Hepatocyte (in vitro differentiated cells): ENCODE measurements around the gene ROR2. TPM values are rescaled to one million over a fixed set of nuclear protein-coding genes. Genes with fewer than 3 reads are reported as not detected.

ENCODE experiments used
- DNase-seq: peaks from one replicate; pipeline ENCODE4 v3.0.0-alpha.2; 2016; ENCODE audit warnings: low spot score
- H2AFZ ChIP-seq: fragments of 200-600 bp; sonication (generic); 2 replicates; pipeline ENCODE4 v1.6.0; 2016; ENCODE audit warnings: antibody characterized with exemption, mild to moderate bottlenecking
- H3K27ac ChIP-seq: fragments of 200-600 bp; sonication (generic); 2 replicates; pipeline ENCODE4 v1.5.1; 2016; ENCODE audit warnings: mild to moderate bottlenecking
- H3K27me3 ChIP-seq: fragments of 200-600 bp; sonication (generic); 2 replicates; pipeline ENCODE4 v1.6.1; 2016
- H3K36me3 ChIP-seq: fragments of 200-600 bp; sonication (generic); replicated peaks from 2 replicates; pipeline ENCODE4 v1.5.1; 2016; ENCODE audit warnings: low read depth; ENCODE audit not compliant: insufficient read depth
- H3K4me1 ChIP-seq: fragments of 200-600 bp; sonication (generic); 2 replicates; pipeline ENCODE4 v1.5.1; 2016; ENCODE audit warnings: mild to moderate bottlenecking, moderate library complexity; ENCODE audit not compliant: insufficient read depth
- H3K4me2 ChIP-seq: fragments of 200-600 bp; sonication (generic); 2 replicates; pipeline ENCODE4 v1.6.0; 2016
- H3K4me3 ChIP-seq: fragments of 200-600 bp; sonication (generic); 2 replicates; pipeline ENCODE4 v1.5.1; 2016; ENCODE audit warnings: mild to moderate bottlenecking
- H3K79me2 ChIP-seq: fragments of 200-600 bp; sonication (generic); 2 replicates; pipeline ENCODE4 v1.6.0; 2017; ENCODE audit warnings: mild to moderate bottlenecking
- H3K9me2 ChIP-seq: fragments of 200-600 bp; sonication (generic); replicated peaks from 2 replicates; pipeline ENCODE4 v1.6.0; 2017; ENCODE audit warnings: mild to moderate bottlenecking; ENCODE audit not compliant: insufficient read depth
- H3K9me3 ChIP-seq: fragments of 200-600 bp; sonication (generic); 2 replicates; pipeline ENCODE4 v1.5.1; 2016; ENCODE audit warnings: low read depth, mild to moderate bottlenecking
- H4K20me1 ChIP-seq: fragments of 200-600 bp; sonication (generic); 2 replicates; pipeline ENCODE4 v1.6.0; 2016; ENCODE audit warnings: mild to moderate bottlenecking; ENCODE audit not compliant: insufficient read depth, poor library complexity, severe bottlenecking
- EZH2 ChIP-seq: fragments of 200-600 bp; sonication (generic); IDR thresholded peaks from 2 replicates; pipeline ENCODE4 v1.6.1; 2016; ENCODE audit warnings: antibody characterized with exemption, mild to moderate bottlenecking, borderline replicate concordance
- EZH2phosphoT487 ChIP-seq: fragments of 200-600 bp; sonication (generic); IDR thresholded peaks from one replicate; pipeline ENCODE4 v1.6.1; 2018; ENCODE audit warnings: antibody characterized with exemption, mild to moderate bottlenecking, low read depth, moderate library complexity; ENCODE audit not compliant: unreplicated experiment, severe bottlenecking
- WGBS: methylation state at CpG from one replicate; pipeline ENCODE4 v1.1.6; 2016; ENCODE audit warnings: low lambda C conversion rate; ENCODE audit errors: missing lambda C conversion rate; 5-methylcytosine and 5-hydroxymethylcytosine counted together
- polyA plus RNA-seq: library from polyadenylated mRNA; unstranded; fragments of >200 nt; fragmentation: Nextera tagmentation; extraction: Ambion mirVana; gene quantifications from 2 replicates; pipeline ENCODE4 v1.2.1, GENCODE V29; 2016
- total RNA-seq: library from RNA; depleted of rRNA; stranded (reverse); fragments of >200 nt; gene quantifications from 2 replicates; pipeline ENCODE4 v1.2.3, GENCODE V29; 2014
- TF ChIP-seq, protein P1 (sequence below): fragments of 200-600 bp; sonication (generic); IDR thresholded peaks from 2 replicates; pipeline ENCODE4 v1.5.1; 2016; ENCODE audit warnings: antibody characterized with exemption, mild to moderate bottlenecking; ENCODE audit not compliant: poor library complexity

ROR2 gene
- total and polyA plus RNA-seq, 2 experiments from 2014 or later = 25.6 to 29.5 TPM

DNA sequence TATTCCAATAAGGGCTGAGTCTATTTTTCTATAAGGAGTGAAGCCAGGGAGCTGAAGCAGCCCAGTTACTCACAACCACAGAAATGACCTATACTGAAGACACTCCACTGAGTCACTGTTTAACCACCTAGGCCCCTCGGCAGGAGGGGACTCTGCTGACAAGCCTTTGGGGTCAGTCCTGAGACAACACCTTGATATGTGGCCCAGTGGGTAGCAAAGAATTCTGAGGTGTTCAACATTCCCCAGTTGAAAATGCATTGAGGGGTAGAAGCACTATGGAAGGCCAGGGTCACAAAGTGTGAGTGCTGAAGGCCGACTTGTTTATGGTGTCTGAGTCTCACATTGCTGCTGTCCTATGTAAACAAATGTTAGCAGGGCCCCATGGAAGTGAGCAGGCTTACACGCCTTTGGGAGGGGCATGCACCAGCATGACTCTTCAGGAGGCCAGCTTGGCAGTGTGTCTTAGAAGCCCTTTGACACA is 413.8 kb downstream of the ROR2 start:
- Histone ChIP-seq H3K27me3 (no peaks in the 10 kb centered on the region), H4K20me1 (no peaks in the 10 kb centered on the region), H3K27ac (peak overlapping the region; percentile 88), H3K4me1 (peaks cover 19% of the 10 kb centered on the region), H3K9me2 (no peaks in the 10 kb centered on the region), H3K36me3 (no peaks in the 10 kb centered on the region), H3K9me3 (no peaks in the 10 kb centered on the region), H2AFZ (peak overlapping the region; percentile 20), H3K4me3 (no peak overlapping the region), H3K4me2 (peak overlapping the region; percentile 28), H3K79me2 (no peaks in the 10 kb centered on the region)
- TF ChIP-seq, protein P1, sequence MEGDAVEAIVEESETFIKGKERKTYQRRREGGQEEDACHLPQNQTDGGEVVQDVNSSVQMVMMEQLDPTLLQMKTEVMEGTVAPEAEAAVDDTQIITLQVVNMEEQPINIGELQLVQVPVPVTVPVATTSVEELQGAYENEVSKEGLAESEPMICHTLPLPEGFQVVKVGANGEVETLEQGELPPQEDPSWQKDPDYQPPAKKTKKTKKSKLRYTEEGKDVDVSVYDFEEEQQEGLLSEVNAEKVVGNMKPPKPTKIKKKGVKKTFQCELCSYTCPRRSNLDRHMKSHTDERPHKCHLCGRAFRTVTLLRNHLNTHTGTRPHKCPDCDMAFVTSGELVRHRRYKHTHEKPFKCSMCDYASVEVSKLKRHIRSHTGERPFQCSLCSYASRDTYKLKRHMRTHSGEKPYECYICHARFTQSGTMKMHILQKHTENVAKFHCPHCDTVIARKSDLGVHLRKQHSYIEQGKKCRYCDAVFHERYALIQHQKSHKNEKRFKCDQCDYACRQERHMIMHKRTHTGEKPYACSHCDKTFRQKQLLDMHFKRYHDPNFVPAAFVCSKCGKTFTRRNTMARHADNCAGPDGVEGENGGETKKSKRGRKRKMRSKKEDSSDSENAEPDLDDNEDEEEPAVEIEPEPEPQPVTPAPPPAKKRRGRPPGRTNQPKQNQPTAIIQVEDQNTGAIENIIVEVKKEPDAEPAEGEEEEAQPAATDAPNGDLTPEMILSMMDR = no peak
- TF ChIP-seq EZH2phosphoT487 = no peak
- TF ChIP-seq EZH2 = no peak
- DNase-seq = peak; percentile 83
- WGBS = 14% methylated on average over 3 of the region's 3 CpGs

DNA sequence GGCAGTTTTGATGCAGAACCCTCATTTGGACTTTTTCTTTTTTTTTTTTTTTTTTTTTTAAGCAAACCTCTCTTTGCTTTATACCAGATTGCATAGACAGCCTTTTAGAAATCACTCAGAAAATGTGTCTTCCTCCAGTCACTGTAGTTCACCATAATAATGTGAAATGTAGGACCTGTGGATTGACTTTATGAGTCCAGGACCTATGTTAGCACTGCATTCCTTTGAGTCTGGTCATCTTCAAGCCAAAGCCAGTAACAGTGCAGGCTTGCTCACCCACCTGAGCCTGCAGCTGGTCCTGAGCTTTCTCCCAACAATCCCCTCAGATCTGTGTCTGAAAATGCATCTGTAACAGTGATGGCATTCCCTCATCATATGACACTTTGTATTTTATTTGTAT is 415.7 kb downstream of the ROR2 start:
- Histone ChIP-seq H3K27ac (no peak overlapping the region), H3K27me3 (no peaks in the 10 kb centered on the region), H3K79me2 (no peaks in the 10 kb centered on the region), H3K4me3 (no peak overlapping the region), H3K4me2 (no peak overlapping the region), H2AFZ (no peak overlapping the region), H3K36me3 (no peaks in the 10 kb centered on the region), H4K20me1 (no peaks in the 10 kb centered on the region), H3K9me2 (no peaks in the 10 kb centered on the region), H3K4me1 (peaks cover 27% of the 10 kb centered on the region), H3K9me3 (no peaks in the 10 kb centered on the region)
- TF ChIP-seq EZH2 = no peak
- TF ChIP-seq, protein P1 = no peak
- no peak for TF ChIP-seq EZH2phosphoT487
- peak; percentile 16 for DNase-seq

DNA sequence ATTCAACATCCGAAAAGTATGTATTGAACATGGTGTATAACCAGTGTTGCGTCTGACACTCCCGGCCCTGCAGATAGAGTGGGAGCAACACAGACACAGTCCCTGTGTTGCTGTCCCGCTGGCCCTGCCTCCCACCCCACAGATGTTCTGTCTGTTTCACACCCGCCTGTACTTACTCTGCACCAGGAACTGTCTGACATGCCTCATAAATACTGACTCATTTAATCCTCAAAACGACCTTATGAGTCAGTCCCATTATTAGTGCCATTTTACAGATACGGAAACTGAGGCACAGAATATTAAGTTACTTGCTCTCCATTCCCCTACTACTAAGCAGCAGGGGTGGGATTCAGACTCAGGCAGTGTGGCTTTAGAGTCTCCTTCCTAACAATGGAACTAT is 416.6 kb downstream of the ROR2 start:
- Histone ChIP-seq H3K79me2 (no peaks in the 10 kb centered on the region), H3K9me2 (no peaks in the 10 kb centered on the region), H3K27me3 (no peaks in the 10 kb centered on the region), H3K9me3 (no peaks in the 10 kb centered on the region), H3K36me3 (no peaks in the 10 kb centered on the region), H2AFZ (no peak overlapping the region), H3K4me3 (no peak overlapping the region), H4K20me1 (no peaks in the 10 kb centered on the region), H3K4me1 (peaks cover 27% of the 10 kb centered on the region), H3K4me2 (no peak overlapping the region), H3K27ac (no peak overlapping the region)
- TF ChIP-seq EZH2phosphoT487 (no peak), EZH2 (no peak)
- TF ChIP-seq, protein P1 = no peak
- DNase-seq = no peak
- WGBS = 83% methylated on average over 7 of the region's 7 CpGs

DNA sequence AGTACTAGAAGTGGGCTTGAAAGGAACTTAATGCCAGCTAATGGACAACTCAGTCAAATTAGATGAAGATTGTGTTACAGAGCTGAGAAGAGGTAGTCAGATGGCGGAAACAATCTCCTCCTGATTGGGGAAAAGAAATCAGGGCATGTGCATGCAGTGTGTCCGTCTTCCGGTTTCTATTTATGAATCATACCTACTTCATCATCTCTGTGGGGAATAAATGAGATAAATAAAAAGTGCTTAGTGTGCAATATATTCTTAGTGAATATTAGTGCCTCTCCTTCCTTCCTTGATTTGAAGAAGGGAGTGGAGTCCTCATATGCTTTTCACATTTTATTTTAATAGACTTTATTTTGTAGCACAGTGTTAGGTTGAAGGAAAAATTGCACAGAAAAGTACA is 417.7 kb downstream of the ROR2 start:
- Histone ChIP-seq H3K9me3 (no peaks in the 10 kb centered on the region), H4K20me1 (no peaks in the 10 kb centered on the region), H3K4me2 (no peak overlapping the region), H3K36me3 (no peaks in the 10 kb centered on the region), H3K9me2 (no peaks in the 10 kb centered on the region), H3K79me2 (no peaks in the 10 kb centered on the region), H3K27ac (no peak overlapping the region), H3K4me1 (peaks cover 27% of the 10 kb centered on the region), H2AFZ (no peak overlapping the region), H3K27me3 (no peaks in the 10 kb centered on the region), H3K4me3 (no peak overlapping the region)
- 98% methylated on average over 3 of the region's 3 CpGs for WGBS
- no peak for TF ChIP-seq EZH2phosphoT487
- TF ChIP-seq, protein P1 = no peak
- no peak for TF ChIP-seq EZH2
- no peak for DNase-seq
